ENCODE results near the gene RESP18.

DNA sequence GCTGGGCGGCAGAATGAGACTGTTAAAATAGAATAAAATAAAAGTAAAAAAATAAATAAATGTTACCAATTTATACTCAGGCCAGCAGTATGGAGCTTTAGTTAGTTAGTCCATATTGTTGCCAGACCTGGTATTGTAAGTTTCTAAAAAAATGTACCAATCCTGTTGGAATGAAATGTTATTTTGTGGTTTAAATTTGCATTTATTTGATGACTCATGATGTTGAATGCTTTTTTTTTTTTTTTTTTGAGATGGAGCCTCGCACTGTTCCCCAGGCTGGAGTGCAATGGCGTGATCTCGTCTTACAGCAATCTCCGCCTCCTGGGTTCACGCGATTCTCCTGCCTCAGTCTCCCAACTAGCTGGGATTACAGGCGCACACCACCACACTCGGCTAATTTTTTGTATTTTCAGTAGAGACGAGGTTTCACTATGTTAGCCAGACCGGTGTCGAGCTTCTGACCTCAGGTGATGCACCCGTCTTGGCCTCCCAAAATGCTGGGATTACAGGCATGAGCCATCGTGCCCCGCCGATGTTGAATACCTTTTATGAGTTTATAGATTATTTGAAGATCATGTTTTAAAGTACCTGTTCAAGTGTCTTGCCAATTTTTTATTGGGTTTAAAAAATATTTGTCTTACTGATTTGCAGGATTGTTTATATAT, 17.6 kb downstream of the RESP18 start:
- TF ChIP-seq, protein P1, sequence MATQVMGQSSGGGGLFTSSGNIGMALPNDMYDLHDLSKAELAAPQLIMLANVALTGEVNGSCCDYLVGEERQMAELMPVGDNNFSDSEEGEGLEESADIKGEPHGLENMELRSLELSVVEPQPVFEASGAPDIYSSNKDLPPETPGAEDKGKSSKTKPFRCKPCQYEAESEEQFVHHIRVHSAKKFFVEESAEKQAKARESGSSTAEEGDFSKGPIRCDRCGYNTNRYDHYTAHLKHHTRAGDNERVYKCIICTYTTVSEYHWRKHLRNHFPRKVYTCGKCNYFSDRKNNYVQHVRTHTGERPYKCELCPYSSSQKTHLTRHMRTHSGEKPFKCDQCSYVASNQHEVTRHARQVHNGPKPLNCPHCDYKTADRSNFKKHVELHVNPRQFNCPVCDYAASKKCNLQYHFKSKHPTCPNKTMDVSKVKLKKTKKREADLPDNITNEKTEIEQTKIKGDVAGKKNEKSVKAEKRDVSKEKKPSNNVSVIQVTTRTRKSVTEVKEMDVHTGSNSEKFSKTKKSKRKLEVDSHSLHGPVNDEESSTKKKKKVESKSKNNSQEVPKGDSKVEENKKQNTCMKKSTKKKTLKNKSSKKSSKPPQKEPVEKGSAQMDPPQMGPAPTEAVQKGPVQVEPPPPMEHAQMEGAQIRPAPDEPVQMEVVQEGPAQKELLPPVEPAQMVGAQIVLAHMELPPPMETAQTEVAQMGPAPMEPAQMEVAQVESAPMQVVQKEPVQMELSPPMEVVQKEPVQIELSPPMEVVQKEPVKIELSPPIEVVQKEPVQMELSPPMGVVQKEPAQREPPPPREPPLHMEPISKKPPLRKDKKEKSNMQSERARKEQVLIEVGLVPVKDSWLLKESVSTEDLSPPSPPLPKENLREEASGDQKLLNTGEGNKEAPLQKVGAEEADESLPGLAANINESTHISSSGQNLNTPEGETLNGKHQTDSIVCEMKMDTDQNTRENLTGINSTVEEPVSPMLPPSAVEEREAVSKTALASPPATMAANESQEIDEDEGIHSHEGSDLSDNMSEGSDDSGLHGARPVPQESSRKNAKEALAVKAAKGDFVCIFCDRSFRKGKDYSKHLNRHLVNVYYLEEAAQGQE (IDR thresholded peaks at IDR 0.05; ENCODE audit: insufficient read depth in 1 of 2, low read depth in 2 of 2, low read length in 1 of 2): no peak
- no peak for TF ChIP-seq TCF7L2 (IDR thresholded peaks at IDR 0.05; ENCODE audit: low read depth, low read length)
- no peak for TF ChIP-seq POLR2AphosphoS5 (IDR thresholded peaks at IDR 0.05; ENCODE audit: low read depth, low read length)
- TF ChIP-seq, protein P2, sequence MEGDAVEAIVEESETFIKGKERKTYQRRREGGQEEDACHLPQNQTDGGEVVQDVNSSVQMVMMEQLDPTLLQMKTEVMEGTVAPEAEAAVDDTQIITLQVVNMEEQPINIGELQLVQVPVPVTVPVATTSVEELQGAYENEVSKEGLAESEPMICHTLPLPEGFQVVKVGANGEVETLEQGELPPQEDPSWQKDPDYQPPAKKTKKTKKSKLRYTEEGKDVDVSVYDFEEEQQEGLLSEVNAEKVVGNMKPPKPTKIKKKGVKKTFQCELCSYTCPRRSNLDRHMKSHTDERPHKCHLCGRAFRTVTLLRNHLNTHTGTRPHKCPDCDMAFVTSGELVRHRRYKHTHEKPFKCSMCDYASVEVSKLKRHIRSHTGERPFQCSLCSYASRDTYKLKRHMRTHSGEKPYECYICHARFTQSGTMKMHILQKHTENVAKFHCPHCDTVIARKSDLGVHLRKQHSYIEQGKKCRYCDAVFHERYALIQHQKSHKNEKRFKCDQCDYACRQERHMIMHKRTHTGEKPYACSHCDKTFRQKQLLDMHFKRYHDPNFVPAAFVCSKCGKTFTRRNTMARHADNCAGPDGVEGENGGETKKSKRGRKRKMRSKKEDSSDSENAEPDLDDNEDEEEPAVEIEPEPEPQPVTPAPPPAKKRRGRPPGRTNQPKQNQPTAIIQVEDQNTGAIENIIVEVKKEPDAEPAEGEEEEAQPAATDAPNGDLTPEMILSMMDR (IDR thresholded peaks at IDR 0.05): no peak
- no peak for TF ChIP-seq SIN3A (IDR thresholded peaks at IDR 0.05; ENCODE audit: borderline replicate concordance, insufficient read depth, low read depth, low read length)
